Calu3 (cell line): ENCODE data around the gene NRP2. TPM values are rescaled to one million over a fixed set of nuclear protein-coding genes. Genes with fewer than 3 reads are reported as not detected.

Experiments used
- BruUV-seq: library from RNA; stranded (reverse); fragments of 400-500 nt; replicated peaks from 2 replicates; lab custom pipeline; 2021; lab: Mats Ljungman, UMichigan
- CTCF ChIA-PET: fragments of 300-600 bp; sonication (Branson Sonifier 250); formaldehyde crosslinking; loops from one replicate; lab custom pipeline; 2022; ENCODE audit warnings: antibody characterized with exemption; lab: Charles Lee
- DNase-seq: peaks from one replicate; pipeline ENCODE4 v3.0.0; 2022
- H3K27ac Mint-ChIP-seq: one replicate; pipeline ENCODE4 v1.8.0; 2022; ENCODE audit warnings: mixed read lengths; ENCODE audit not compliant: unreplicated experiment
- H3K27me3 Mint-ChIP-seq: one replicate; pipeline ENCODE4 v1.8.0; 2022; ENCODE audit warnings: mixed read lengths; ENCODE audit not compliant: unreplicated experiment
- H3K36me3 Mint-ChIP-seq: one replicate; pipeline ENCODE4 v1.8.0; 2022; ENCODE audit warnings: mild to moderate bottlenecking, moderate library complexity, mixed read lengths; ENCODE audit not compliant: insufficient read depth, unreplicated experiment
- H3K4me1 Mint-ChIP-seq: one replicate; pipeline ENCODE4 v1.8.0; 2022; ENCODE audit warnings: mild to moderate bottlenecking, low read depth, mixed read lengths; ENCODE audit not compliant: unreplicated experiment
- H3K4me3 Mint-ChIP-seq: one replicate; pipeline ENCODE4 v1.8.0; 2022; ENCODE audit warnings: mild to moderate bottlenecking, low read depth, moderate library complexity, mixed read lengths; ENCODE audit not compliant: unreplicated experiment
- H3K9me3 Mint-ChIP-seq: one replicate; pipeline ENCODE4 v1.8.0; 2022; ENCODE audit warnings: low read depth, mixed read lengths; ENCODE audit not compliant: unreplicated experiment
- intact Hi-C: fragments of 100-400 bp; cut with micrococcal nuclease; formaldehyde crosslinking; loops from one replicate; pipeline ENCODE4 v1.10.0; 2022; ENCODE audit not compliant: unreplicated experiment
- total RNA-seq: library from RNA; stranded (reverse); gene quantifications from 2 replicates; pipeline ENCODE4 v1.2.3, GENCODE V29; 2022
- TF ChIP-seq, protein P1 (sequence below): fragments of 200-600 bp; IDR thresholded peaks from one replicate; pipeline ENCODE4 v1.8.0; 2022; ENCODE audit warnings: antibody characterized with exemption; ENCODE audit not compliant: unreplicated experiment

NRP2 gene
- total RNA-seq, 1 experiment from 2014 or later: 19.9 TPM

DNA sequence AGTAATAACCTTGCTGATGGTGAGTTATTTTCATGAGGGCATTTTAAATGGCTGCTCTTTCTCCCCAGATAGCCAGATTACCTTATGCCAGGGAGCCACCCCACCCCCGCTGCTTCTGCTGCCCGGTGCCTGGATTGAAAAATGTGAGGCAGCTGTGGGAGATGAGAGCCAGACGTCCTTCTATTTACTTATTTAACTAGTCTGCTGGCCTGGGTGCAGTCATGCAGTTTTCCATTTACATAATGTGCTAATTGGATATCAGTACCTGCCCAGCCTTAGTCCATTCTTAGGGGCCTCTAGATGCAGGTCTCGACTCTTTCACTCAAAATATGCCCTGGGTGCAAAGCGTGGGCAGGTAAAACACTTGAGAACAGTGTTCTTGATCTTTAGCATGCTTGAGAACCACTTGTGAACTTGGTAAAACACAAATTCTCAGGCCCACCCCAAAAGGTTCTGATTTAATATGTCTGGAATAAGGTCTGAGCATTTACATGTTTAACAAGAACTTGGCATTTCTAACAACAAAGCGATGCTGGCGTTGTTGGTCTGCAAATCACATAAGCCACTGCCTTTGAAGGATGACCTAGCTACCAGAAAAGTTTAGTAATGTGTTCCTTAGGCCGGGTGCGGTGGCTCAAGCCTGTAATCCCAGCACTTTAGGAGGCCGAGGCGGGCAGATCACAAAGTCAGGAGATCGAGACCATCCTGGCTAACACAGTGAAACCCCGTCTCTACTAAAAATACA, 154.3 kb downstream of the NRP2 start:
- CTCF ChIA-PET: interaction anchor here (0.7 kb wide), 1 partner anchor 1660 kb away, joined by 3 read pairs; no protein-coding TSS in a partner anchor
- H3K27ac Mint-ChIP-seq: no peak overlapping the region
- H3K4me3 Mint-ChIP-seq: no peak overlapping the region
- TF ChIP-seq, protein P1, sequence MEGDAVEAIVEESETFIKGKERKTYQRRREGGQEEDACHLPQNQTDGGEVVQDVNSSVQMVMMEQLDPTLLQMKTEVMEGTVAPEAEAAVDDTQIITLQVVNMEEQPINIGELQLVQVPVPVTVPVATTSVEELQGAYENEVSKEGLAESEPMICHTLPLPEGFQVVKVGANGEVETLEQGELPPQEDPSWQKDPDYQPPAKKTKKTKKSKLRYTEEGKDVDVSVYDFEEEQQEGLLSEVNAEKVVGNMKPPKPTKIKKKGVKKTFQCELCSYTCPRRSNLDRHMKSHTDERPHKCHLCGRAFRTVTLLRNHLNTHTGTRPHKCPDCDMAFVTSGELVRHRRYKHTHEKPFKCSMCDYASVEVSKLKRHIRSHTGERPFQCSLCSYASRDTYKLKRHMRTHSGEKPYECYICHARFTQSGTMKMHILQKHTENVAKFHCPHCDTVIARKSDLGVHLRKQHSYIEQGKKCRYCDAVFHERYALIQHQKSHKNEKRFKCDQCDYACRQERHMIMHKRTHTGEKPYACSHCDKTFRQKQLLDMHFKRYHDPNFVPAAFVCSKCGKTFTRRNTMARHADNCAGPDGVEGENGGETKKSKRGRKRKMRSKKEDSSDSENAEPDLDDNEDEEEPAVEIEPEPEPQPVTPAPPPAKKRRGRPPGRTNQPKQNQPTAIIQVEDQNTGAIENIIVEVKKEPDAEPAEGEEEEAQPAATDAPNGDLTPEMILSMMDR: no peak
- intact Hi-C loops: no loop called here
- H3K9me3 Mint-ChIP-seq: no peaks in the 10 kb centered on the region
- no peak for DNase-seq
- no peaks in the 10 kb centered on the region for H3K4me1 Mint-ChIP-seq
- BruUV-seq: no TSS peak
- peaks cover 17% of the 10 kb centered on the region for H3K27me3 Mint-ChIP-seq
- no peaks in the 10 kb centered on the region for H3K36me3 Mint-ChIP-seq

DNA sequence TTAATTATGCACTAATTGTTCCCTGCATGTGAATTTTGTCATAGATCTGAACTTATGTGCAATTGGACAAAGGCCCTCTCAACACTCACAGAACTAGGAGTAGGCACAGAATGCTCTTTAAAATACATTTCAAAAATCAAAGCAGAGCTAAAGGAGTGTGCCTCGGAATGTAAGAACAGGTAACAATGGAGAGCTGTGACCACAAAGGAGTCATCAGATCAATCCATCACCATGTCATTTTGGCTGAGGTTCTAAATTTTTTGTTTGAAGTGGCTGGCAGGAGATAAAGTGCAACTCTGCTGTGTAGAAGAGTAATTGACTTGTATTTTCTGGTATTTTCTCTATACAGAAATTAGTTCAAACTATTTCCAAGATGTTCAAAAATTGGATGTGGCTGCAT, 155.4 kb downstream of the NRP2 start:
- H3K27me3 Mint-ChIP-seq: peaks cover 17% of the 10 kb centered on the region
- DNase-seq: no peak
- no peak overlapping the region for H3K27ac Mint-ChIP-seq
- no peaks in the 10 kb centered on the region for H3K9me3 Mint-ChIP-seq
- no peak overlapping the region for H3K4me3 Mint-ChIP-seq
- no TSS peak for BruUV-seq
- no peaks in the 10 kb centered on the region for H3K4me1 Mint-ChIP-seq
- intact Hi-C loops: no loop called here
- TF ChIP-seq, protein P1: no peak
- CTCF ChIA-PET: interaction anchor here (0.7 kb wide), 1 partner anchor 15 kb away, joined by 4 read pairs; no protein-coding TSS in a partner anchor
- H3K36me3 Mint-ChIP-seq: no peaks in the 10 kb centered on the region

DNA sequence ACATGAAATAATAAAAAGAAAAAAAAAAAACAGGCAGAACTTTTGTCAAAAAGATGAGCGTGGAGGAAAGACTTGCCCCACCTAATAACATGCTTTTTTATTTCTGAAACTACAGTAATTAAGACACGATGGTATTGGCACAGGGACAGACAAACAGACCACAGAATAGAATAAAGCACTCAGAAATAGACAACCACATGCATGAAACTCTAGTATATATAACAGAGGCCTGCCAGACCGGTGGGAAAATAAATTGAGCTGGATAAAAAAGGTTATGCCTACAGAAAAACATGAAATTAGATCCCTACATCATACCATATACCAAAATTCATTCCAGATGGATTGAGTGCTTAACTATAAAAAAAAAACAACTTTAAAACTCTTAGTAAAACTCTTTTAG, 163.1 kb downstream of the NRP2 start:
- TF ChIP-seq, protein P1: no peak
- no peak overlapping the region for H3K27ac Mint-ChIP-seq
- intact Hi-C loops: no loop called here
- H3K27me3 Mint-ChIP-seq: peaks cover 28% of the 10 kb centered on the region
- no TSS peak for BruUV-seq
- H3K4me3 Mint-ChIP-seq: no peak overlapping the region
- CTCF ChIA-PET: no interaction called here
- no peaks in the 10 kb centered on the region for H3K9me3 Mint-ChIP-seq
- no peaks in the 10 kb centered on the region for H3K4me1 Mint-ChIP-seq
- no peak for DNase-seq
- no peaks in the 10 kb centered on the region for H3K36me3 Mint-ChIP-seq
